ENCODE results near the gene RSPH9. TPM values are rescaled to one million over a fixed set of nuclear protein-coding genes. Genes with fewer than 3 reads are reported as not detected.

The RSPH9 gene
- total RNA-seq, 6 experiments from 2014 or later, result not detected

DNA sequence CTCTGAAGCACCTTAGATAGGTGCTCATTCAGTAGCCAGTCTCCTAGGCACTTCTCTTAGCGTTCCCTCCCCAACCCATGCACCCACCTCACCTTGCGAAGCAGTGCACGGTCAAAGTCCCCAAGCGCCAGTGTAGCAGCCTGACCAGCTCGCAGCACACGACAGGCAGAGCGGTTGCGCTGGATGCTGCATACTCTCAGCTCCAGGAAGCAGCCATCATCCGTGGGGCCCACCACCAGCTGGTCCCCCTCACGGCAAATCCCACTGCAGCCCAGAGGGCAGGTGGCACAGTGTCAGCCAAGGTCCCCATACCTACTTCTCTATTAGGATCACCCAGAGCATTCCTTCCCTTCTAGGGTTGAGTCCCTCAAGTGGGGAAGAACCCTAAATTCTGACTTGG lies 22.3 kb upstream of the RSPH9 start:
- H3K9me3 ChIP-seq, result no peaks in the 10 kb centered on the region
- ATAC-seq, result no peak
- H3K4me3 ChIP-seq, result no peak overlapping the region
- H3K27me3 ChIP-seq, result no peaks in the 10 kb centered on the region
- DNase-seq, result no peak
- H3K27ac ChIP-seq, result no peak overlapping the region
- intact Hi-C loops (cut with DNase I), result no loop called here
- no peak for TF ChIP-seq POLR2A (IDR thresholded peaks at IDR 0.05)
- H3K36me3 ChIP-seq, result peaks cover 0 to 53% (median 35%) of the 10 kb centered on the region in 4 donors
- 91% methylated on average over 9 of the region's 10 CpGs for WGBS (ENCODE audit: insufficient coverage, low coverage, low lambda C conversion rate, missing lambda C conversion rate)
- H3K4me1 ChIP-seq, result peaks cover 0 to 9% (median 4%) of the 10 kb centered on the region in 4 donors

DNA sequence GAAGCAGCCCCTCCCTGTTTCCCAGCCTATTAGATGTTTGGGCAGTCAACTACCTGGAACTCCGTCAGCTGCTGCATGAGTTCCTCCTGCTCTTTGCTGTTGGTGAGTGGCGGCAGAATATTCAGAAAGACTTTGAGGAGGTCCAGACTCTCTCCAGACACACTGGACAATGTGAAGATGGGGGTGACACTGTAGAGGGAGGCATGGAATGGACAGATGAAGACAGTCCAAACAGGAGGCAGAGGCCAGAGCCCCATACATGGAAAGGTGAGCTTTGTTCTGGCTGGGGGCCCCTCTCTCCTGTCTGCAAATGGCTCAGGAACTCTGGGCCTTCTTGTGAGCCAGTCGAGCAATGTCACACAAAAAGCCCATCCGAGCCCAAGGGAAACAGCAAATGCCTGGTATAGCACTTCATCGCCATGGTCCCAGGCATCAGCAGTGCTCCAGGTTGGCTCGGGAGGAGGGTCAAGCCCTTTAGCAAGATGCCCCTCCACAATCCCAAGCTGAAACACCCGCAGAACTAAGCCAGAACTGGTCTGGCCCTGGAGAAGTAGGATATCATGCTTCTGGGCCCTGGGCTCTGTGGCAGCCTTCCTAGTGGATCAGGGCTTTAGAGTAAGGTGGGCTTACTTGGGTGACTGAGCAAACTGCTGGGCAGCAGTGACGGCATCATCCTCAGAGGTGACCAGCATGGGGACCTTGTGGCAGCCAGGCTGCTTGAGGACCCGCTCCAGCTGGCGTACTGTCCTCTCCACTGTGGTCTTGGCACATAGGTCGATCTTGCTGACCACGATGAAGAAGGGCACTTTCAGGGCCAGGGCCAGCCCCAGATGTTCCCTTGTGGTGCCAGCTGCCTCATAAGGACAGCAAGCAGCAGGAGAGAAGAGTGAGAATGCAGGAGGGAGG lies 20.7 kb upstream of the RSPH9 start:
- Histone ChIP-seq H3K4me3 (no peak overlapping the region), H3K27me3 (no peaks in the 10 kb centered on the region), H3K9me3 (no peaks in the 10 kb centered on the region), H3K27ac (no peak overlapping the region), H3K36me3 (peaks cover 0 to 53% (median 35%) of the 10 kb centered on the region in 4 donors), H3K4me1 (peaks cover 0 to 15% (median 7%) of the 10 kb centered on the region in 4 donors)
- intact Hi-C loops (cut with DNase I), result no loop called here
- 98% methylated on average over 6 of the region's 12 CpGs for WGBS (ENCODE audit: insufficient coverage, low coverage, low lambda C conversion rate, missing lambda C conversion rate)
- no peak for ATAC-seq
- DNase-seq, result no peak
- TF ChIP-seq, protein P1, sequence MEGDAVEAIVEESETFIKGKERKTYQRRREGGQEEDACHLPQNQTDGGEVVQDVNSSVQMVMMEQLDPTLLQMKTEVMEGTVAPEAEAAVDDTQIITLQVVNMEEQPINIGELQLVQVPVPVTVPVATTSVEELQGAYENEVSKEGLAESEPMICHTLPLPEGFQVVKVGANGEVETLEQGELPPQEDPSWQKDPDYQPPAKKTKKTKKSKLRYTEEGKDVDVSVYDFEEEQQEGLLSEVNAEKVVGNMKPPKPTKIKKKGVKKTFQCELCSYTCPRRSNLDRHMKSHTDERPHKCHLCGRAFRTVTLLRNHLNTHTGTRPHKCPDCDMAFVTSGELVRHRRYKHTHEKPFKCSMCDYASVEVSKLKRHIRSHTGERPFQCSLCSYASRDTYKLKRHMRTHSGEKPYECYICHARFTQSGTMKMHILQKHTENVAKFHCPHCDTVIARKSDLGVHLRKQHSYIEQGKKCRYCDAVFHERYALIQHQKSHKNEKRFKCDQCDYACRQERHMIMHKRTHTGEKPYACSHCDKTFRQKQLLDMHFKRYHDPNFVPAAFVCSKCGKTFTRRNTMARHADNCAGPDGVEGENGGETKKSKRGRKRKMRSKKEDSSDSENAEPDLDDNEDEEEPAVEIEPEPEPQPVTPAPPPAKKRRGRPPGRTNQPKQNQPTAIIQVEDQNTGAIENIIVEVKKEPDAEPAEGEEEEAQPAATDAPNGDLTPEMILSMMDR (IDR thresholded peaks at IDR 0.05), result no peak
- no peak for TF ChIP-seq POLR2A (IDR thresholded peaks at IDR 0.05)

DNA sequence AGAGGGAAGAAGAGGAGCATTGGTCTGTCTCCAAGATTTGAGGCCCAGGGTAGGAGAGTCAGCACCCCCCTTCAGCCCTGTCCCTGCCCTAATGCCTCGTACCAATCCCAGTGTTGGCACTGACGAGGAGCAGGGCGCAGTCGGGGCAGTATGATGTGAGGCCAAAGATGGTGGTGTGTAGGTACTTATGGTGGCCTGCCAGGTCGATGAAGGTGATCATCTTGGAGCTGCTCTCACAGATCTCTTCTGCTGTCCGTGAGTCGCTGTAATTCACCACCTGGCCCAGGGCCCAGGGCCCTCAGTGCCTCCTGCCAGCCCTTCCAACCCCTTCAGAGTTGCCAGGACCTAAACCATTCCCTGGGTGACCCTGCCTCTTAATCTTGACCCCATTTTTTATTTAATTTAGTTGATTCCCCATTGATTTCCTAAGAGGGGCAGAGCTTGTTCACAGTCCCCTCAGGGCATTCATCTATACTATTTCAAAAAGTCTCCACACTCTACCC lies 20.0 kb upstream of the RSPH9 start:
- H3K27ac ChIP-seq, result no peak overlapping the region
- no peaks in the 10 kb centered on the region for H3K9me3 ChIP-seq
- ATAC-seq, result no peak
- no peak overlapping the region for H3K4me3 ChIP-seq
- DNase-seq, result no peak
- H3K27me3 ChIP-seq, result no peaks in the 10 kb centered on the region
- peaks cover 0 to 15% (median 7%) of the 10 kb centered on the region in 4 donors for H3K4me1 ChIP-seq
- no peak for TF ChIP-seq POLR2A (IDR thresholded peaks at IDR 0.05)
- TF ChIP-seq, protein P1 (IDR thresholded peaks at IDR 0.05), result no peak
- peaks cover 0 to 52% (median 34%) of the 10 kb centered on the region in 4 donors for H3K36me3 ChIP-seq
- intact Hi-C loops (cut with DNase I), result no loop called here
- WGBS (ENCODE audit: insufficient coverage, low coverage, low lambda C conversion rate, missing lambda C conversion rate), result no CpG with 5 or more reads among the region's 7 CpGs

DNA sequence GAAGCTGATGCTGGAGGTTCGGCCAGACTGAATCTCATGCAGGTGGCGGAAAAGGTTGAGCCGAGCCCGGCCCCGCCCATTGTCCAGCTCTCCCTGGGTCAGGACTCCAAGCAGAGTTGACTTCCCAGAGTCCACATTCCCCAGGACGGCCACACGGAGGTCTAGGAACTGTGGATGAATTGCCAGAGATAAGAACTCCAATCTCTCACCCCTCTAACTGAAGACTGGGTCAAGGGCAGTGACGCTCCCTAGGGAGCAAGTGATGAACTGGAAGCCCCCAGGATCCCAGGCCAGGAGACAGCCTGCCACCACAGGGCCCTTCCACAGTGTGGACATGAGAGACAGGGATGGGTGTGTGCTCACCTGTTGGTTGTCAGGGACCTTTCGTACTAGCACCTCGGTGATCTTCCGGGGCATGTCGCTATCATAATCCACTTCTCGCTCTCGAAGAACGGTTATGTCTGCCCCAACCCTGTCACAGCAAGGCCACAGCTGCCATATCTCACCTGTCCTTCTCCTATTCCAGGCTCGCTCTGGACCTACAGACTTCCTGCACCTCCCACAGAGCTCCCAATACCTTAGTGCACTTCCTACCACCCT lies 19.3 kb upstream of the RSPH9 start:
- Histone ChIP-seq H3K9me3 (no peaks in the 10 kb centered on the region), H3K4me1 (peaks cover 0 to 19% (median 9%) of the 10 kb centered on the region in 4 donors), H3K27me3 (no peaks in the 10 kb centered on the region), H3K4me3 (no peak overlapping the region), H3K27ac (no peak overlapping the region), H3K36me3 (peaks cover 0 to 51% (median 31%) of the 10 kb centered on the region in 4 donors)
- 96% methylated on average over 11 of the region's 16 CpGs for WGBS (ENCODE audit: insufficient coverage, low coverage, low lambda C conversion rate, missing lambda C conversion rate)
- no peak for TF ChIP-seq POLR2A (IDR thresholded peaks at IDR 0.05)
- TF ChIP-seq, protein P1 (IDR thresholded peaks at IDR 0.05), result no peak
- no peak for DNase-seq
- no peak for ATAC-seq
- intact Hi-C loops (cut with DNase I), result no loop called here
